Colon (tissue), 2 donors: ENCODE data around the gene SLC46A1.

Source experiments
- FAIRE-seq: peaks from 2 replicates; lab custom pipeline; 2012; peaks lifted over from hg19 to GRCh38; lab: Jason Lieb, UNC
- donor health status: control.
- donor health status: control.

SLC46A1 gene

DNA sequence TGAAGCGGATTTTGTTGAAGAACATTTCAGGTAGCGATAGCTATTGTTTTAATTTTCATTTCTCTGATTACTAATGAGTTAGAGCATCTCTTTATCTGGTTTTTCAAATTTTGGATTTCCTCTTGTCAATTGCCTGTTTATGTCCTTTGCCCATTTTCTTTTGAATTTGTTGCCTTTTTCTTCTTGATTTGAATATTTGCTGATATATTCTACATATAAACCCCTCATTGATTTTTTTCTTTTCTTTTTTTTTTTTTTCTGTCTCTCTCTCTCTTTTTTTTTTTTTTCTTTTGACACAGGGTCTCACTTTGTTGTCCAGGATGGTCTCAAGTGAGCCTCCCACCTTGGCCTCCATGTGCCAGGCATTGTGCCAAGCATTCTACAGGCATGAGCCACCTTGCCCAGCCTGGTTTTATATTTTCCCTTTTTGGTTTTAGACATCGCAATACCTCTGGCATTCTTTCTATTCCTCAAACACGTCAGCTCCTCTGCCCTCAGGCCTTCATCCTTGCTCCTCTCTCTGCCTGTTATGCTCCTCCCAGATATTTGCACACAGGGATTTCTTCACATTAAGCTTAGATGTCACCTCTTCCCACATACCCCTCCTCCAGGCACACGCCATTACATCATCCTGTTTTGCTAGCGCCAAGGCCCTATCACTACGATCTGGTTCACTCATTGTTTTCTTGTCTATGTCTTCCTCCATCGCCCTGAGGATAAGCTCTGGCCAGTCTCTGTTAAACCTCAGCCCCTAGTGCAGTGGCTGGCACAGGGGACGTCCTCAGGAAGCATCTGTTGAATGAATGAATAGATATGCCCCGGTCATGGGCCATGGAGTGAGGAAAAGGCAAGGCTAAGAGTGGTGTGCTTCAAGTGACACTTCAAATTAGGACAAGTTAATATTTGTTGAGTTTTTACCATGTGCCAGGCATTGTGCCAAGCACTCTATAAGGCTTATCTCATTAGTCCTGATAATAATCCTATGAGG is 25.9 kb downstream of the SLC46A1 start:
- FAIRE-seq, result no peak

DNA sequence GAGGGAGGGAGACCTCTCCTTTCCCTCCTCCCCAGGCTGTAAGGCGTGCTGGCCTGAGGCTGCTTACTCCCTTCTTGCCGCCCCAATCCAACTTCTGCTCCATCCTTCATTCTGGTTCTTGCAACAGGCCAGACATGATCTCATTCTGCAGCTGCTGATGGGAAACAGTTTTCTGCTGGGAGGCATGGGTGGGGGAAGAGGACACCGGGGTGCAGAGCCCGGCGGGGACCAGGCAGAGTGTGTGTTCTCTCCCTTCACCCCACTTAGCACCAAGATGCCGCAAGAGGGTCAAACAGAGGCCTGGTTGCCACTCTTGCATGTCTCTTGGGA is 33.1 kb downstream of the SLC46A1 start:
- FAIRE-seq, result no peak

DNA sequence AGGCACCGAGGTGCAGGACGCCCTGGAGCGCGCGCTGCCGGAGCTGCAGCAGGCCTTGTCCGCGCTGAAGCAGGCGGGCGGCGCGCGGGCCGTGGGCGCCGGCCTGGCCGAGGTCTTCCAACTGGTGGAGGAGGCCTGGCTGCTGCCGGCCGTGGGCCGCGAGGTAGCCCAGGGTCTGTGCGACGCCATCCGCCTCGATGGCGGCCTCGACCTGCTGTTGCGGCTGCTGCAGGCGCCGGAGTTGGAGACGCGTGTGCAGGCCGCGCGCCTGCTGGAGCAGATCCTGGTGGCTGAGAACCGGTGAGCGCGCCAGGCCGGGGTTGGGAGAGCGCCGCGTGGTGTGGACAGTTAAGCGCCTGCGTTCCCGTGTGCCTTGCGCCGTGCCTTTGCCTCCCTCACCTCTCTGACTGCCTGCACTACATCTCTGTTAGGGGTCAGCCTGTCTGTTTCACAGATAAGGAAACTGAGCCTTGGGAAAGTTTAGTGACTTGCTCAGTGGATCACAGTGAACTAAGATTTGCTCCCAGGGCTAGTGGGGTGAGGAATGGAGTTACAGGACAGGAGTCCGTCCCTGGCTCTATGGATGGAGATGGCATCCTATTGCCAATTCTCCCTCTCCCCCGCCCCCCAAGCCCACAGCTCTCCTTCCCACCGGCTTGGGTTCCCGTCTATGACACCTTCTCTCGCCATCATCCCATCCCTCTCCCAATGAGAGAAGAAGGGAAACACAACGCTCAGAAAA is 33.6 kb downstream of the SLC46A1 start:
- no peak for FAIRE-seq

DNA sequence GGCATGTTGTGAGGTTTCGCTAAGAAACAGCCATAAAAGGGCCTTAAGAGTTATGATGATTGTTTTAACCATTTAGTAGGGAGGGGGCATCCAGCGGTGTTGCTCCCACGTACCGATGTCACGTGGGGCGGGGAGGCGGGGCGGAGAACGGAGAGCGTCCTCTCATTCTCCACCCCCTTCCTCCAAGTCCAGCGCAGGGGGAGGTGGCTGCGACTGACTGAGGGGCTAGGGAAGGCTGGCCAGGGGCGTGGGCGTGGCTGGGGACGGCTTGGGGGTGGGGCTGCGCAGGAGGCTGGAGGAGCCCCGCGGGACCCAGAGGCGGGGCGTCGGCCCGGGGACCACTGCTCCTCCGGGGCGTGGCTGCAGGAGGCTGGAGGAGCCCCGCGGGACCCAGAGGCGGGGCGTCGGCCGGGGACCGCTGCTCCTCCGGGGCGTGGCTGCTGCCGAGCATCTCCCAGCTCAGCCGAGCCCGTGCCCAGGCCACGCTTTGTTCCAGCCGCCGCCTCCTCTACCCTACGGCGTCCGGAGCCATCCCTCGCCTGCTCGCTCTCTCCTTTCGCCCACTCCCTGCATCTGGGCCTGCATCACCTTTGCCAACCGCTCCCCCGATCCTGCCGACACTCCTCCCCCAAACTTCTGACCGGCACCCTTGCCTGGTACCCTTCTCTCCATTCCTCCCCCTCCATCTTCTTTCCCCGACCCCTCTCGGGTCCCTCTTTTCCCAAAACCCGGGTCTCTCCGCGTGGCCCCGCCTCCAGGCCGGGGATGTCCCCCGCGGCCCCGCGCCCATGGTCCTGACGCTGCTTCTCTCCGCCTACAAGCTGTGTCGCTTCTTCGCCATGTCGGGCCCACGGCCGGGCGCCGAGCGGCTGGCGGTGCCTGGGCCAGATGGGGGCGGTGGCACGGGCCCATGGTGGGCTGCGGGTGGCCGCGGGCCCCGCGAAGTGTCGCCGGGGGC is 34.5 kb downstream of the SLC46A1 start, which contains the start of gene SARM1:
SARM1 (plus strand) TSS at position 450 of the 958 bp plus-strand sequence; CDS start at position 789, 339 bp downstream.
- FAIRE-seq, result no peak

- no peak for FAIRE-seq
Measured at GRCh38 chr17:28370744-28371103, 35.3 kb downstream of the SLC46A1 start.

GRCh38 chr17:28370035-28370743 is 35.8 kb downstream of the SLC46A1 start, which contains the start of gene VTN:
Gene VTN, minus strand, starts transcription at chr17:28370307. Its CDS starts 104 bp downstream, at chr17:28370203.
- no peak for FAIRE-seq

- no peak for FAIRE-seq
Measured at GRCh38 chr17:28369684-28370034, 36.4 kb downstream of the SLC46A1 start.

DNA sequence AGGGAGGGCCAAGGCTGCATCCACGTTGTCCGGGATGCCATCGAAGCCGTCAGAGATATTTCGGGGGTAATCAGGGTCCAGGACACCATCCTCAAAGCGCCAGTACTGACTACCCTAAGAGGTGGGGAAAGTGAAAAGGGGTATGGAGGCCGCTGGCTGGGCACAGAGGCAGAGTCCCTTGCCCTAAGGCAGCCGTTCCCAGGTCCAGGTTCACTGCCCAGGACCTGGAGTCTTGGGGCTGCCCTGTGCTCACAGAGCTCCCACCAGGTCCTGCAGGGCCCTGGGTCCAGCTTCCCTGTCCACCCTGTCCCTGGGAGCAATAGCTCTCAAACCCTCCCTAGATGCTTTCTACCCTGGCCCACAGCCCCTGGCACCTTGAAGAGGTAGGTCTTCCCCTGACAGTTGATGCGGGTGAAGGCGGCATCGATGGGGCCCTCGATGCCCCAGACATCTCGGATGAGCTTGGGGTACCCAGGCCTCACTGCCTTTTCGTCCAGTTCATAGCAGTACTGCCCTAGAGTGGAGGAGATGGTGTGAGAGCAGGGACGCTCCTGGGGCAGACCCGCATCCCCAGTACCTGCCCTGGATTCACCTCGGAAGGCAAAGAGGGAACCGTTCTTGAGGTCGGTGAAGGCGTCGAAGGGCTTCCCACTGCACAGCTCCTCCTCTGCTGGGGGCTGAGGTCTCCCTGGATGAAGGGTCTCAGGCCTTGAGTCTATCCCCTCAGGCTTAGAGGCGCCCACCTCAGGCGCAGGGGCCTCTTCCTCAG is 36.9 kb downstream of the SLC46A1 start:
- FAIRE-seq, result no peak

DNA sequence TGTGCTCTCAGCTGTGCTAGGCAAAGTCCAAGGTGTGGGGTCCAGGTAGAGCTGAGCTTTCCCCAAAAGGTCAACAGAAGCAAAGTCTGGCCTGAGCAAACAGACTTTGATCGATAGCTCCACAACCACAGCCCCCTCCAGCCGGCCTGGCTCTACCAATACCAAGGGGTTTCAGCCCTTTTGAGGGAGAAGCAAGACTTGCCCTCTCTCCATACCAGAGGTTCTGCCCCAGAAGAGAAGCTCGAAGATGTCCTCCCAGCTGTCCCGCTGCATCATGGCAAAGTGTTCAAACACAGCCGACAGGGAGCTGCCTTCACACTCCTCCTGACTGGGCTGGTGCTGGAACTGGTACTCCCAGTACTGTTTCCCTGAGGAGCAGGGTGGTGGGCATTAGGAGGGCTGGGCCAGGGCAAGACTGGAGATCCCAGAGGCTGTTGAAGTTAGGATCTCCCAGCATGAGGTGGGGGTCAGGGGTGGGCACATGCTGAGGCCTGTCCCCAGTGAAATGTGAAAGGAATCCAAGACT is 37.6 kb downstream of the SLC46A1 start:
- FAIRE-seq, result no peak

GRCh38 chr17:28367641-28368305 is 38.2 kb downstream of the SLC46A1 start:
- no peak for FAIRE-seq

DNA sequence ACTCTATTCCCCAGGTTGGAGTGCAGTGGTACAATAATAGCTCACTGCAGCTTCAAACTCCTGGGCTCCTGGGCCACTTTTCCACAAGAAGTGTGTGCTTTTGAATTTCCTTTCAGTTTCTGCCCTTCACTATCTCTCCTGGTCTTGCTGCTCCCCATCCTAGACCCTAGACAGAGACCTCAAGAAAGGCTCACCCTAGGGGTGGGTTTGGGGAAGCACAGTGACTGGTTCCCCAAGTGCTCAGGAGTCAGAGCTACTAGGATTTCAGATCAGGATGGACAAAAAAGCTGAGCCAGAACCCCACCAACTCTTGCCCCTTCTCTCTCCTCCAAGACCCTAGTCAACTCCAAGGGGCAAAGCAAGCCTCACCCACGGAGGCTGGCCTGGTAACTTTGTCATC is 39.4 kb downstream of the SLC46A1 start:
- no peak for FAIRE-seq

DNA sequence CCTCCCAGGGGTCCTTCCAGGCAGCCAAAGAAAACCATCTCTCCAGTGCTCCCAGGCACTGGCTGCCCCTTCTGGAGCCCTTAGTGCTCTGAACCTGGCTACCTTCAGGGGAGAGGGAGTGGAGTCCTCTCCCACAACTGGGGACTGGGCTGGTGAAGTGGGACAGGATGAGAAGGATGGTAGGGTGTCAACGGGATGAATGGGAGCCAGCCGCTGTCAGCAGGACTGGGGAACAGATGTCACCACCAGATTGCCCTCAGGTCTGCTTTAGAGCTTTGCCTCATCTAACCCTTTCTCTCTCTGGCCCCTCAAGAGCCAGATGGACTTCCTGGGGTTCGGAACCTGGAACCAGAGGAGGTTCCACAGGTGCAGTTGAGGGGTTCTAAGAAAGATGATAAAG is 40.5 kb downstream of the SLC46A1 start:
- no peak for FAIRE-seq

DNA sequence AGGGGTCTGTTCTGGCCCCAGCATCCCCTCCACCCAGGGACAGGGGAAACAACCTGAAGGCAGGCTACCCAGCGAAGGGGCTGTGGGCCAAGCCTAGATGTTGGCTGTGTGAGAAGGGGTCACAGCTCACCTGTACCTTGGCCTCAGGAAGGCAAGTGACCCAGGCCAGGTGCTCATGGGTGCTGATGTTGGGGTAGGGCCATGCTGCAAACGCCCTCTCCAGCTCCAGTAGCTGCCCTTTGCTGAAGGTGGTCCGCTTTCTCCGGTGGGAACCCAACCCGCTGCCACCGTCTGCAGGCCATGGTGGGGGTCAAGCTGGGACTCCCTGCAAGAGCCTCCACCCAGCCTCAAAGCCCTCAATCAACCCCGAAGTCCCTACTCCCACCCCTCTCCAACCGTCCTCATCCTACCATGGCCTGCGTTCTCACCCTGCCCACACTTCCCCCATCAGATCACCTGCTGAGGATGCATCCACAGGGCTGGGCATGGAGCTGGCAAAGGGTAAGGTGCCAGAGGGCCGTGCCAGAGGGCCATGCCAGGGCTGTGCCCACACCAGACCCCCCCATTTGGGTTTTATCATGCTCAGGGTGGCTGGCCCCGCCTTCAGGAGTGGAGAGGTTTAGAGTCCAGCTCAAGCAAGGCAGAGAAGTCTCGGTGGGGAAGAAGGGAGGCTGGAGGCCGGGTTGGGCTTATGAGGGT is 41.2 kb downstream of the SLC46A1 start, which contains the start of gene SEBOX:
SEBOX (minus strand) TSS at position 535 of the 699 bp plus-strand sequence; CDS start at position 487, 48 bp downstream.
- no peak for FAIRE-seq

- no peak for FAIRE-seq
Measured at GRCh38 chr17:28363776-28364650, 42.0 kb downstream of the SLC46A1 start.

- FAIRE-seq, result no peak
Measured at GRCh38 chr17:28363186-28363585, 42.8 kb downstream of the SLC46A1 start.

GRCh38 chr17:28357901-28358197 is 48.2 kb downstream of the SLC46A1 start:
- no peak for FAIRE-seq

DNA sequence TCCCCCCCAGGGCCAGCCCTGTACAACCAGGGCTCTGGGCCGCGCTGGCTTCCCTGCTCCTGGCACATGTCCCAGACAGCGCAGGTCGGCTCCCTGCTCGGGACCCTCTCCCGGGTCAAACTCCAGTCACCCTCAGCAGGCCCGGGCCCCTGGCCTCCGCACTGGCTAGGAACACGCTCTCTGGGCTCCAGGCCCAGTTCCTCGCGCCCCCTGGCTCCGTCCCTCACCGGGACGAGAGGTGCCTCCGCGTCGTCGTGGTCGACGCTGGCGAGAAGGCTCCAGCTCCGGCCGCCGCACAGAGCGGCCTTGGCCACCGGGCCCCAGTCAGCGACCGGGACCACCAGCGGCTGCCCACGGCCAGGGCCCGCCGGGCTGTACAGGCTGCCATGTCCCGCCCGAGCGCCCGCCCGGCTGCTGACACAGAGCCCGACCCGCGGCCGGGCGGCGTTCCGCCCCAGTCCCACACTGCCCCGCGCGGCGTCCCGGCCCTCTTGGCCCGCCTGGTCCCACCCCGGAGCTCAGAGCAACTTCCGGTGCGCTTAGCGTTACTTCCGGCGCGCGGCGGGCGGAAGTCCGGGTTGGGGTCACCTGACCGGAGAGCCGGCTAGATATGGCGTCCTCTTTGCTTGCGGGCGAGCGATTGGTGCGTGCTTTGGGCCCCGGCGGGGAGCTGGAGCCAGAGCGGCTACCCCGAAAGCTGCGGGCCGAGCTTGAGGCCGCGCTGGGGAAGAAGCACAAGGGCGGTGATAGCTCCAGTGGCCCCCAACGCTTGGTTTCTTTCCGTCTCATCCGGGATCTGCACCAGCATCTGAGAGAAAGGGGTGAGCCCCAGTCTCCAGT is 48.7 kb downstream of the SLC46A1 start, which contains the start of gene POLDIP2:
POLDIP2 (minus strand) TSS at position 467 of the 840 bp plus-strand sequence; CDS start at position 388, 79 bp downstream.
- FAIRE-seq, result no peak
